GM12891 (cell line): ENCODE measurements around the gene KIF16B.
A peak's percentile ranks its signal among the peaks of the same experiment; 100 is the strongest.

ENCODE experiments used
- POLR2A ChIP-seq: IDR thresholded peaks from 2 replicates; pipeline ENCODE4 v1.6.1; 2011; ENCODE audit warnings: low read depth, low read length, control low read depth
- POLR2AphosphoS5 ChIP-seq: IDR thresholded peaks from 2 replicates; pipeline ENCODE4 v1.6.1; 2011; ENCODE audit warnings: low read depth, low read length, control low read depth
- SPI1 ChIP-seq: IDR thresholded peaks from 2 replicates; pipeline ENCODE4 v1.6.1; 2011; ENCODE audit warnings: low read depth, low read length, control low read depth
- TAF1 ChIP-seq: IDR thresholded peaks from 2 replicates; pipeline ENCODE4 v1.6.1; 2011; ENCODE audit warnings: low read depth, low read length, control low read depth

GRCh38 chr20:16573001-16573965 is at the start of gene KIF16B:
- TF ChIP-seq POLR2A (no peak), SPI1 (peak; percentile 6; the same call in 1 of the 2 replicates), POLR2AphosphoS5 (no peak), TAF1 (no peak)
